ENCODE results near the gene MSMP.

The MSMP gene, protein sequence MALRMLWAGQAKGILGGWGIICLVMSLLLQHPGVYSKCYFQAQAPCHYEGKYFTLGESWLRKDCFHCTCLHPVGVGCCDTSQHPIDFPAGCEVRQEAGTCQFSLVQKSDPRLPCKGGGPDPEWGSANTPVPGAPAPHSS

DNA sequence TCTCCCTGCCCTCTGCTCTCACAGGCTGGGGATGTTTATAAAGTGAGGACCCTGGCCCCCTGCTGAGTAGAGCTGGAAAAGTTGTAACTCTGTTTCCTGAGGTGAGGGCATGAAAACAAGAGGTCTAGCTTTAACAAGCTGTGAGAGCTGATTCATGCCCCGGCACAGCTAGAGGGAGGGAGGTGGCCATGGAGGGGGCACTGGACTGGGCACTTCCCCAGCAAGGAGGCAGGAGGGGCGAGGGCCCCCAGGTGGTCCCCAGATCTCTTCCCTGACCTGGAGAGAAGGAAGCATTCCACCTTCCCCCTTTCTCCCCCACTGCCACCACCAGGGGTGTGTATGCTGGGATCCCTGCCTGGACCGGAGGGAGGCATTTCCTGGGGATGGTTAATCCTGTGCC is at the start of gene MSMP:
MSMP (minus strand) TSS at position 13 of the 400 bp plus-strand sequence. CDS start 147 bp downstream, outside the sequence.
- TF ChIP-seq, protein P1, sequence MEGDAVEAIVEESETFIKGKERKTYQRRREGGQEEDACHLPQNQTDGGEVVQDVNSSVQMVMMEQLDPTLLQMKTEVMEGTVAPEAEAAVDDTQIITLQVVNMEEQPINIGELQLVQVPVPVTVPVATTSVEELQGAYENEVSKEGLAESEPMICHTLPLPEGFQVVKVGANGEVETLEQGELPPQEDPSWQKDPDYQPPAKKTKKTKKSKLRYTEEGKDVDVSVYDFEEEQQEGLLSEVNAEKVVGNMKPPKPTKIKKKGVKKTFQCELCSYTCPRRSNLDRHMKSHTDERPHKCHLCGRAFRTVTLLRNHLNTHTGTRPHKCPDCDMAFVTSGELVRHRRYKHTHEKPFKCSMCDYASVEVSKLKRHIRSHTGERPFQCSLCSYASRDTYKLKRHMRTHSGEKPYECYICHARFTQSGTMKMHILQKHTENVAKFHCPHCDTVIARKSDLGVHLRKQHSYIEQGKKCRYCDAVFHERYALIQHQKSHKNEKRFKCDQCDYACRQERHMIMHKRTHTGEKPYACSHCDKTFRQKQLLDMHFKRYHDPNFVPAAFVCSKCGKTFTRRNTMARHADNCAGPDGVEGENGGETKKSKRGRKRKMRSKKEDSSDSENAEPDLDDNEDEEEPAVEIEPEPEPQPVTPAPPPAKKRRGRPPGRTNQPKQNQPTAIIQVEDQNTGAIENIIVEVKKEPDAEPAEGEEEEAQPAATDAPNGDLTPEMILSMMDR (IDR thresholded peaks at IDR 0.05; ENCODE audit: unreplicated experiment in 3 of 3): no peak
- Mint-ChIP-seq H3K9me3 (no peaks in the 10 kb centered on the region), H3K27me3 (ENCODE audit: low read depth) (no peaks in the 10 kb centered on the region), H3K4me1 (peaks cover 18% of the 10 kb centered on the region), H3K27ac (no peak within 1 kb of the TSS), H3K4me3 (peak within 1 kb of the TSS; percentile 6 to 32 (median 22)), H3K36me3 (ENCODE audit: low read depth) (peaks cover 37% of the 10 kb centered on the region)

DNA sequence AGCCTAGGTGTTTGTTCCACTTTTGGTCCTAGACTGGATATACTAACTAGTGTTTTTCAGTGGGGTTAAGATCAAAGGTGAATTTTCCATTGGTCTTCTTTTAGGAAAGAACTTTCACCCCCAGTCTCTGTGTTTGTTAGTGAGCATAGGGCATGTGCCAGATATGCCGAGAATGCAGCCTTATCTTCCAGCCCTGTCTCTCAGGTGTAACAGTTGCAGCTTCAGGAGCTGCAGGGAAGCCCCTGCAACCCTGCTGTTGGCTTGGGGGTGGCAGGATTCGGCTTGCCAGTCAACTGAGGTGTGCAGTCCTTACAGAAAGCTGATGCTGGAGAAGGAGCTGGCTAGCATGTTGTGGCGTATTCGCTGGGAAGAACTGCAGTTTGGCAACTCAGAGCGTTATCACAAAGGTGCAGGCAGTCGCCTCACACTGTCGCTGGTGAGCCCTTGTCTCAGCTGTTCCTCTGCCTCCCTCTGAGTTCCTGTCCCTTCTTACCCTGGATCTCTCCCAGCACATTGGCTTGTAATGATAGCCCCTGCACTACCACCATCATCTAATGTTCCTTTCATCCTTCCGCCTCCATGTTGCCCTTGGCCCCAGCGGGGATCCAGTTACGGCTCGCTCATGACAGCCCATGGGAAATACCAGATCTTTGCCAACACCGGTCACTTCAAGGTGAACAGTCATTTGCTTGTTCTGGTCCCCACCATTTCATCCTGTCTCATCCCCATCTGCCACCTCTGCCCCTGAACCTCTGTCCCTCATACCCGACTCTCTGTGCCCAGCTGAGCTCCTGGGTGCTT is 47.5 kb upstream of the MSMP start:
- Mint-ChIP-seq H3K27me3 (ENCODE audit: low read depth) (peaks cover 3% of the 10 kb centered on the region), H3K27ac (no peak overlapping the region), H3K4me1 (no peaks in the 10 kb centered on the region), H3K36me3 (ENCODE audit: low read depth) (peaks cover 41% of the 10 kb centered on the region), H3K4me3 (no peak overlapping the region), H3K9me3 (no peaks in the 10 kb centered on the region)
- TF ChIP-seq, protein P1 (IDR thresholded peaks at IDR 0.05; ENCODE audit: unreplicated experiment in 3 of 3): no peak

DNA sequence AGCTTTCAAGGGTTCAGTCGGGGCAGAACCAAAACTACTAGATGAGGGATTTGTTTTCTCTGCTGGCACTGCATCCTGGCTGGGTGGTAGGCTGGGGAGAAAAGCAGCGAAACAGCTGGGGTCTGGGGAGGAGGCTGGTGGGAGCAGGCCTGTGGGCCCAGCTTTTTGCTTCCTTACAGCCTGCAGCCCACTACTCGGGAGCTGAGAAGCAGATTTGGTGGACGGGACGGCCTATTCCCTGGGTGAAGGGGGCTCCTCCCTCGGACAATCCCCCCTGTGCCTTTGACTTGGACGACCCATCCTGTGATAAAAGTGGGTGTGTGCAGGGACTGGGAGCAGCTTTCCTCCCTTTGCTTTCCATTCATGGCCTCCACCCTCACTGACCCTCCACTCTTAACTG is 46.5 kb upstream of the MSMP start:
- H3K9me3 Mint-ChIP-seq: no peaks in the 10 kb centered on the region
- H3K27me3 Mint-ChIP-seq (ENCODE audit: low read depth): peaks cover 3% of the 10 kb centered on the region
- TF ChIP-seq, protein P1 (IDR thresholded peaks at IDR 0.05; ENCODE audit: unreplicated experiment in 3 of 3): no peak
- no peak overlapping the region for H3K4me3 Mint-ChIP-seq
- peaks cover 4% of the 10 kb centered on the region for H3K4me1 Mint-ChIP-seq
- H3K36me3 Mint-ChIP-seq (ENCODE audit: low read depth): peaks cover 32% of the 10 kb centered on the region
- H3K27ac Mint-ChIP-seq: no peak overlapping the region

DNA sequence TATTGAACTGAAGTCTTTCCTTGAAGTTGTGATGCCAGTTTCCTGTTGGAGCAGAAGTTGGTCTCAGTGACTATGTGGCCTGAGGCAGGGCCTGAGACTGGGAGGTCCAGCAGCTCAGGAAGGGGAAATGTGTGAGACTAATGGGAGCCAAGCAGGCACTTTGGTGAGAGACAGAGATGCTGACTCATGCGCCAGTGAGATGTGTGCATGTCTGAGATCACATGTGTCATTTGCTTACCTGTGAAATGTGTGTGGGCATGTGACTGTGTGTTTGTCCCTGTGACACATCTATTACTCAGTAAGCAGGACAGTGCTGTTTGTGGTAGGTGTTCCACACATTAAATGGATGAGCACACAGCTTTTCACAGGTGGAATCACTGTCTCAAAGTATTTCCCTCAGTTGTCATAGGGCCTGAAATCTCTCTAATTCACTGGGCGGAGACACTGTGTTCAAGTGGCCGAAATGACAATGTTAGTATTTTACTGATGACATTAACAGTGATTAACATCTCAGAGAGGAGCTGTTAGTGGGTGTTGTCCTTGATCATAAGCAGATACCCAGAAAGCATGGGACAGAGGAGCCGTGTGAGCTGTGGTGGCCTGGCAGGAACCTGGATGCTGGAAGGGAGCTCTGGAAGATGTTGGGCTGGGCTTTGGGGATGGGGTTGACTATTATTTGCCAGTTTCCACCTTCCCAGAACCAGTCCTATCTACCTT is 44.7 kb upstream of the MSMP start:
- Mint-ChIP-seq H3K4me3 (no peak overlapping the region), H3K27ac (no peak overlapping the region), H3K36me3 (ENCODE audit: low read depth) (peaks cover 26% of the 10 kb centered on the region), H3K9me3 (no peaks in the 10 kb centered on the region), H3K27me3 (ENCODE audit: low read depth) (peaks cover 3% of the 10 kb centered on the region), H3K4me1 (peaks cover 21% of the 10 kb centered on the region)
- TF ChIP-seq, protein P1 (IDR thresholded peaks at IDR 0.05; ENCODE audit: unreplicated experiment in 3 of 3): no peak

DNA sequence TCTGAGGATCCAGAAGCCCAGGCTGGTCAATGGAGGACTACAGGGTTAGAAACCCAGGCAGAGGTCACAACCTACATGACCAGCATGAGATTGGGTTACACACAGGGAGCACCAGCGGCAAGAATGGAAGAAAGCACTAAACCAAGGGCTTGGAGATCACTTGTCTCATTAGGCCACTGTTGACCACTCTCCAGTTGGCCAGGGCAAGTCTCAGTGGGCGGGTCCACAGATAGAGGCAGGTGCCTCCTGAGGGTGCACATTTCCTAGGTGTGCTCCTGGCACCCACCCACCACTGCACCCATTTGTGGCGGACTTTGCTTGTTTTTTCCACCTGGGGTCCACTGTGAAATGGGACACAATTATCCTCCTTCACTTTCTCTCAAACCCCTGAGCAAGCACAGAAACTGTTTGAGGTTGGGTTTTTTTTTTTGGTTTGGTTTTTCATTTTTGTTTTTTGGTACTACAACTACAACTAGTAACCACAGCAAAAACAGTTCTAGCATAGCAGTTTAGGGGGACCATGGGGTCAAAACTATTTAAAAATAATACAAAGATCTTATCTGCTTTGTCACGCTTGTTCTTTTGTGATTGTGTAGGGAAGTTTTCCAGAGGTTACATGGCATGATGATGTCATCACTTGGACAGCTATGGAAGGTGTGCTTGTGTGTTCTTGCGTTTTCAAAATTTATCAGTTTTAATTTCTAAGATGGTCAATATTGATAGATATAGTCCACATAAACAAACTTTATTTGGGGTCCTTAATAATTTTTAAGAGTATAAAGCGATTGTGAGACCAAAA is 43.4 kb upstream of the MSMP start:
- Mint-ChIP-seq H3K27ac (no peak overlapping the region), H3K36me3 (ENCODE audit: low read depth) (peaks cover 17% of the 10 kb centered on the region), H3K4me3 (no peak overlapping the region), H3K4me1 (peaks cover 33% of the 10 kb centered on the region), H3K9me3 (no peaks in the 10 kb centered on the region), H3K27me3 (ENCODE audit: low read depth) (peaks cover 3% of the 10 kb centered on the region)
- TF ChIP-seq, protein P1 (IDR thresholded peaks at IDR 0.05; ENCODE audit: unreplicated experiment in 3 of 3): no peak

Measured in nephron (organoid).